ENCODE results near the gene CNTN4.

The CNTN4 gene

GRCh38 chr3:2130726-2131125 lies 32.1 kb downstream of the CNTN4 start:
- no peak for DNase-seq
- H3K36me3 Mint-ChIP-seq (ENCODE audit: low read depth), result no peaks in the 10 kb centered on the region
- H3K4me3 Mint-ChIP-seq, result no peak overlapping the region
- no peaks in the 10 kb centered on the region for H3K9me3 Mint-ChIP-seq
- peaks cover 10% of the 10 kb centered on the region for H3K4me1 Mint-ChIP-seq
- no peak for TF ChIP-seq CTCF (IDR thresholded peaks at IDR 0.05)
- no peaks in the 10 kb centered on the region for H3K27me3 Mint-ChIP-seq (ENCODE audit: low read depth, poor library complexity)
- no peak overlapping the region for H3K27ac Mint-ChIP-seq

GRCh38 chr3:2133146-2133545 lies 34.5 kb downstream of the CNTN4 start:
- no peak for TF ChIP-seq CTCF (IDR thresholded peaks at IDR 0.05)
- no peaks in the 10 kb centered on the region for H3K27me3 Mint-ChIP-seq (ENCODE audit: low read depth, poor library complexity)
- H3K4me1 Mint-ChIP-seq, result peaks cover 10% of the 10 kb centered on the region
- no peak overlapping the region for H3K4me3 Mint-ChIP-seq
- H3K27ac Mint-ChIP-seq, result no peak overlapping the region
- H3K36me3 Mint-ChIP-seq (ENCODE audit: low read depth), result no peaks in the 10 kb centered on the region
- no peaks in the 10 kb centered on the region for H3K9me3 Mint-ChIP-seq
- no peak for DNase-seq

- no peaks in the 10 kb centered on the region for H3K36me3 Mint-ChIP-seq (ENCODE audit: low read depth)
- peaks cover 8% of the 10 kb centered on the region for H3K4me1 Mint-ChIP-seq
- TF ChIP-seq CTCF (IDR thresholded peaks at IDR 0.05), result no peak
- H3K27ac Mint-ChIP-seq, result no peak overlapping the region
- H3K9me3 Mint-ChIP-seq, result no peaks in the 10 kb centered on the region
- no peaks in the 10 kb centered on the region for H3K27me3 Mint-ChIP-seq (ENCODE audit: low read depth, poor library complexity)
- DNase-seq, result no peak
- no peak overlapping the region for H3K4me3 Mint-ChIP-seq
Observed at GRCh38 chr3:2137651-2138050, 39.0 kb downstream of the CNTN4 start.

GRCh38 chr3:2141482-2141881 lies 42.8 kb downstream of the CNTN4 start:
- H3K4me3 Mint-ChIP-seq, result no peak overlapping the region
- no peak overlapping the region for H3K27ac Mint-ChIP-seq
- no peak for TF ChIP-seq CTCF (IDR thresholded peaks at IDR 0.05)
- H3K9me3 Mint-ChIP-seq, result no peaks in the 10 kb centered on the region
- H3K27me3 Mint-ChIP-seq (ENCODE audit: low read depth, poor library complexity), result no peaks in the 10 kb centered on the region
- no peaks in the 10 kb centered on the region for H3K36me3 Mint-ChIP-seq (ENCODE audit: low read depth)
- no peaks in the 10 kb centered on the region for H3K4me1 Mint-ChIP-seq
- no peak for DNase-seq

GRCh38 chr3:2148561-2149340 lies 50.1 kb downstream of the CNTN4 start:
- Mint-ChIP-seq H3K4me1 (no peaks in the 10 kb centered on the region), H3K36me3 (ENCODE audit: low read depth) (no peaks in the 10 kb centered on the region), H3K27me3 (ENCODE audit: low read depth, poor library complexity) (peaks cover 3% of the 10 kb centered on the region), H3K4me3 (no peak overlapping the region), H3K9me3 (no peaks in the 10 kb centered on the region), H3K27ac (no peak overlapping the region)
- no peak for DNase-seq
- TF ChIP-seq CTCF (IDR thresholded peaks at IDR 0.05), result no peak

- Mint-ChIP-seq H3K9me3 (no peaks in the 10 kb centered on the region), H3K27ac (no peak overlapping the region), H3K4me3 (no peak overlapping the region), H3K27me3 (ENCODE audit: low read depth, poor library complexity) (peaks cover 9% of the 10 kb centered on the region), H3K4me1 (peaks cover 4% of the 10 kb centered on the region), H3K36me3 (ENCODE audit: low read depth) (no peaks in the 10 kb centered on the region)
- DNase-seq, result no peak
- no peak for TF ChIP-seq CTCF (IDR thresholded peaks at IDR 0.05)
Observed at GRCh38 chr3:2153053-2153452, 54.4 kb downstream of the CNTN4 start.

All from nephron progenitor cell (in vitro differentiated cells).